Fibroblast of skin of left quadriceps (primary cell): ENCODE measurements around the gene ACSF3.

ENCODE experiments used
- DNase-seq, 2 experiments: peaks; one replicate each; pipeline ENCODE4 v3.0.0-alpha.2; 2013; ENCODE audit warnings: low read depth in 2 of 2

ACSF3 gene

DNA sequence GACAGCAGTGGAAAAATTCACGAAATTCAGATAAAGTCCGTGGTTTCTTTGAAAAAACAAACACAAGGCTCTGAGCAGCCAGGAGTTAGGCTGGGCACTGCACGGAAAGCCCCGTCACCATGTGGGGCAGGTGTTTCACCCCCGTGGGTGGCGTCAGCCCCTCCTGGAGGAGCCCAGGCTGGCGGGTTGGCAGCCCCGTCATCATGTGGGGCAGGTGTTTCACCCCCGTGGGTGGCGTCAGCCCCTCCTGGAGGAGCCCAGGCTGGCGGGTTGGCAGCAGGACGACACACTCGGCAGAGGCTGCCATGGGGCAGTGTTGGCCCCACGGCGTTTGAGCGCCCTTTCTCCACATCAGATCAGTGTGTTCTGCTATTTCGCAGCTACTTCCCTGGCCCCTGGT, 38.1 kb downstream of the ACSF3 start:
- DNase-seq = no peak

DNA sequence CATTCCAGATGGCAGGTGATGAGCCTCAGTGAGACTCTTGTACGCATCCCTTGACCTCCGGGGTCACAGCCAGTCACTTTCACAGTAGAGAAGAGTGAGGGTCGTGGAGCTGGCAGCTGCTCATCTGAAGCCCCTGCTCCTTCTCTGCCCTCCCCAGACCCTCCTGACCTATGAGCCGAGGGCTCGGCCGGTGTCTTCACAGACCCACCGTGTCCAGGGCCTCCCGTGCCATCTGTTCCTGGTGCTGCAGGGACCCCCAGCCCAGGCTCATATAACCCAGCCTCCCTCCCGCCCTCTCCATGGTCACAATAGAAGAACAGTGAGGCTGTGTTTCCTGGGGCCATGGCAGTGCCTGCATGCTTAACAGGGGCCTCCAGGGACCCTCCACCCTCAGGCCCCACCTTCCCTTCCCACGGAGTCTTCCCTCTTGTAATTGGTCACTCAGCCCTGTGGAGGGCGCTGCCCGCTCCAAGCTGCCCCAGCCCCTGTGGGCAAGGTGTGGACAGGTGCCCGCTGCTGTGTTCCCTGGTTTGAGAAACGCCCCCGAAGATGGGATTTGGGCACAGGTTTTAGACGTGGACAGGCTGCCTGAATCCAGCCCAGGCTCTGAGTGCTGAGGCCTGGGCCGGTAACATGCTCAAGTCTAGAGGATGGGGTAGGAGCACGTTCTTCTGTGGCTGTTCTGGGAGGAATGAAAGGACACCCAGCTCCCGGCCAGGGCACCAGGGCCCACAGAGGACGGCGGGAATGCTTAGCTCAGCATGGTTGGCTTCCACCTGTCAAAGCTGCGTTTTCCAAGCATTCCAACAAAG, 38.7 kb downstream of the ACSF3 start:
- DNase-seq = no peak

DNA sequence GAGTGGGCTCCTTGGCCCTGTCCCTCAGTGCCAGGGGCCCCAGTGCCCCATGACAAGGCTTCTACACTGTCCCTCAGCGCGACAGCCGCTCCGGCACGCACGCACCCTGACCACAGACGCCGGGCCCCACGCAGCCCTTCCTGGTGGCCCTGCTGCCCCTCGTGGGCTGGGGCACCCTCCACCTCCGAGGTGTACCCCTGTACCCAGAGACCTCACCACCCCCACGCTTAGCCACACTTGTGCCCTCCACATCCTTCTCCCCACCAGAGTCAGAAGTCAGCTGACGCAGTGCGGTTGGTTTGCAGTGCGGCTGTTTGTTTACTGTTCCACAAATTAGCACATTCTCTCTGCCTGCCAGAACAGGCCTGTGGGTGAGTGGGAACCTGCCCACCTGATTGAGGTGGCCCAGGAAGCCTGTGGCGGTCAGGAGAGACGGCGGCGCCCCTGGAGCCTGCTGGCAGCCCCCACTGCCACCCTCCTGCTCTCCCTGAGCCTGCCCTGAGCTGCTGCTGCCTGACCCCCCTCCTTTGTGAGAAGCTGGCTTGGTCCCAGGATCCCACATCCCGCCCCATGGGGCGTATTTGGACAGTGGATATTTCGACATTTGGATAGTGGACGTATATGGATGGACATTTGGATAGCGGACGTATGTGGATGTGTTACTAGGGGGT, 39.9 kb downstream of the ACSF3 start:
- no peak for DNase-seq

DNA sequence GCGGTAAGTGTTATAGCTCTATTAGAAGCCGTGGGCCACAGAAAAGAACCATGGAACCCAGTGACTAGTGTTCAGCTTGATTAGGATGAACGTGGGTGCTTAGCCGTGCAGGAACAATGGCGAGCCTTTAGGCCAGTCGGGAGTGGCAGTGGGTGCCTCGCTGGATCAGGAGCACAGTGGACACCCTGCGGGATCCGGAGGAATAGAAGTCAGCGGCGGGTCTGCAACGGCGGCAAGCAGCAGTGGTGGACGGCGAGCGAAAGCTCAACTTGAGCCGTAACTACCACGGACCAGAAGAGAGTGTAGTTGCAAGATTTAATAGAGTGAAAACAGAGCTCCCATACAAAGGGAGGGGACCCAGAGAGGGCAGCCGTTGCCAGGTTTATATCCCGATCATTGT, 40.6 kb downstream of the ACSF3 start:
- no peak for DNase-seq

DNA sequence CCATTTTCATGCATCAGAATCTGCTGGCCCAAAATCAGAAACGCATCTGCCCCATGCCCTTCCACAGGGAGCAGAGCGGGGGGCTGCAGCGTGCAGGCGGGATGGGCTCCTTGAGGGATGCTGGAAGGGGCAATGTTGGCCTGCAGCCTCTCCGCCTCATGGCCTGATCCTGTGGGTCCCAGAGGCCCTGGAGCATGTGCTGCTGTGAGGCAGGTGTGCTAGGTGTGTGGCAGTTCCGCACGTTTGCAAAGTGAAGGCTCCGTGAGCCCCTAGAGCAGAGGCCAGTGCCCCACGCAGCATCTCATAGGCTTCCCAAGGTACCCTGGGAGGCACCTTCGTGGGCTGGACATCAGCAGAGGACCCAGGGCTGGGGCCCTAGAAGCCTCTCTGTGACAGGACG, 41.5 kb downstream of the ACSF3 start:
- no peak for DNase-seq

DNA sequence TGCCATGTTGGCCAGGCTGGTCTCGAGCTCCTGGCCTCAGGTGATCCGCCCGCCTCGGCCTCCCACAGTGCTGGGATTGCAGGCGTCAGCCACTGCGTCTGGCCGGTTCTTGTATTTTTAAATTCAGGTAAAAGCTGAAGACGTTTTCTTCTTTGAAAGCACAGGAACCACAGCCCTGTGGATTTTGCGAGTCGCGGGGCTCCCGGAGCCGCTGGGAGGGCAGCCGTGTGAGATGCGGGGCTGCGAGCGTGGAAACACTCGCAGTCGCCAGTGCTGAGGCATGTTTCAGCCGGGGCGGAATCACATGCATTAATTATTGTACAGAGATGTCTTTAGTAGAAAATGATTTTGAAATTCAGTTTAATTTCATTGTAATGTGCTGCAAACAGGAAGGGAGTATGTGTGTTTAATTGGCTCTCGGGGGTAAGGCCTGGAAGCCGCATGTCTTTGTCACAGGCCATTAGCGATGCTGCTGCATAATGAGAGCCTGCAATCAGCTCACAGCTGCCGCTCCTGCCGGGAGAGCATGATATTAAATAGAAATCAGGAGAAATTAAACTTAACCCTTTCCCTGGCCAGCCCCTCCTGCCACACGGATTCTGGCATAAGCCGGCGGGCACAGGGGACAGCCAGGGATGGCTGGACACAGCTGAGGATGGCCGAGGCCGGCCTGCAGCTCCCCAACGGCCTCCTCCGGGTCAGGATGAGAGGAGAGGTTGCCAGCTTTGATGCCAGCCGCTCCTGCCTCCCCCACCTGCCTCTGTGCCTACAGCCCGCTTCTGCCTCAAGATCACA, 42.5 kb downstream of the ACSF3 start:
- no peak for DNase-seq

DNA sequence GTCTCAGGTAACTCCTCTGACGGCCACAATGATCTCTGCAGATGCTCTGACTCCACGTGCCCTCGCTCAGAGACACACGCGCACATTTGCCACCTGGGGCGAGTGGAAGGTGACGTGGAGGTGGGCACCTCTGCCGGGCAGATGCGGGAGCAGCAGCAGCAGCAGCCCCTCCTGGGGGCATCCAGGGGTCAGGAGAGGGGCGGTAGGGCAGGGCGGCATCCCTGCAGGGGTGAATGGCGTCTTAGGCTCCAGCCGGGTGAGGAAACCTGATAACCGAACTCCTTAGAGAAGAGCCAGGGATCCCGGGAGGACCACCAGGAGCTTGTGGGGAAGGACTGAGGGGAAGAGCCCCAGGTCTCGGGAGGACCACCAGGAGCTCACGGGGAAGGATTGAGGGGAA, 43.3 kb downstream of the ACSF3 start:
- no peak for DNase-seq

DNA sequence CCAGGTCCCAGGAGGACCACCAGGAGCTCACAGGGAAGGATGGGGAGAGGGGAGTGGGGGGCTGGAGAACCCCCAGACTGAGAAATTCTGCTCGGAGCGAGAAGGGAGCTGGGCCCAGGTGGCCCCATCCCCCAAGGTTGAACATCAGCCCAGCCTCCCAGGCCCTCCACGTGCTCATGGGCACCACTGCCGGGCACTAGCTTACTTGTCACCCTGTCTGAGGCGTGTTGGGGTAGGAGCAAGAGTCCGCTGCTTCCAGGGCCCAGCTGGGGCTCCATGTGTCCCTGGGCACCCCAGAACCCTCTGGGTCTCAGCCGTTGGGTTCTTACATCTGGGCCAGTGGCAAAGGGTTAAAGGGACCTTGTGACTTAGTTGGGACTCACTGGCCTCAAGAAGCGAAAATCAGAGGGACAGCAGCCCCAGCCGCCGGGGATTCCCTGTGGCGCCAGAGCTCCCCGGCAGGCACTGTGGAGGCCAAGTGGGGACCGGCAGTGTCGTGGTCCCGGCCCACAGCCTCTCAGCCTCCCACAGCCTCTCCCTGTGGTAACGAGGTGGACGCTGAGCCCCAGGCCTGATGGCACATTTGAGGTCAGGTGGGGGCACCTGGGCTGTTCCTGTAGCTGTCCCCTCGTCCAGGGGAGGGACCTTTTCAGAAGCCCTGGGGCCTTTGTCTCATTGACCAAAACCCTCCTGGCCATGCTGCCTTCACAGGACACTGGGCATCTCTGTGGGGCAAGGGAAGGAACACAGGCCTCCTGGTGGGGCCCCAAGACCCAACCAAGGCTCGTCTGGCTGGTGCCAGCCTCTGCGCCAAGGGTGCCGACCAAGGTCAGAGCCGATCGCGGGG, 44.2 kb downstream of the ACSF3 start:
- no peak for DNase-seq

DNA sequence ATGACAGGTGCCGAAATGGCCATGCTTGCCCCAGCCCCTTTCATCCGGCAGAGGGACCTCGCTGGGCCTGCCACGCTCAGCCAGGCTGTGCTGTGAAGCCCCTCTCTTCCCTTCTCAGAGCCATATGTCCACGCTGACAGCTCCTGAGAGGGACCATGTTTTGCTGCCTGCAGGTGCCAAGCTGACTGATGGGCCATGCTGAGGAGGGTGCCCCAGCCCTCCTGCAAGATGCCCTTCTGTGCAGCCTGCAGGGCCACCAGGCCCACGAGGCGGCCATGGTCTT, 44.8 kb downstream of the ACSF3 start:
- DNase-seq = no peak

DNA sequence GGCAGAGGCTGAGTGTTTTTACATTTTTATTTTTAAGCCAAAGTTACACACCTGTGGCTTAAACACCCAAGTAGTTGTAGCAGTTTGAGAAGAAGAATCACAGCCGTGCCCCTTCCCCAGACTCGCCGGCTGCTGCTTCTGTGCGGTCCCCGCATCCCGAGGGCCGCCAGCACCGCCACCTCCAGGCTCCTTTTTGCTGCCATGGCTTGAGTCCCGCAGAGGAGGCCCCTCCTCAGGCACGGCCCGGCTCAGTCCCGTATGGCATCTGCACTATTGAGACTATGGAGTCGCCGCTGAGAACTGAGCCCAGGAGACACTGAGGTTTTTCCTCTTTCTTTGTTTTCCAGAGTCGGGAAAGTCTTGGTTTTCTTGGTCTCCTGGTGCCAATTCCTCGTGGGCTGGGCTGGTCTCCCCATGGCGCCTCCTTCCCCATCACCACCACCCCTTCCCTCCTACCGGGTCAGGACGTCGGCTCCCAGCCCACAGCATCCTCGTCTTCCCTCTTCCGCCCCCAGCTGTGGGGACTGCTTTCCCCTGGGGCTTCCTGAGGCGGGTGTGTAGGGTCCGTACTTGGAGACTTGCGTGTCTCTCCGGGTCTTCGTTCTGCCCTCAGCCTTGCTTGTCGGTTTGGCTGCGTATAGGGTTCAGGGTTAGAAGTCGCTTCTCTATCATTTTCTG, 45.3 kb downstream of the ACSF3 start:
- DNase-seq = no peak

DNA sequence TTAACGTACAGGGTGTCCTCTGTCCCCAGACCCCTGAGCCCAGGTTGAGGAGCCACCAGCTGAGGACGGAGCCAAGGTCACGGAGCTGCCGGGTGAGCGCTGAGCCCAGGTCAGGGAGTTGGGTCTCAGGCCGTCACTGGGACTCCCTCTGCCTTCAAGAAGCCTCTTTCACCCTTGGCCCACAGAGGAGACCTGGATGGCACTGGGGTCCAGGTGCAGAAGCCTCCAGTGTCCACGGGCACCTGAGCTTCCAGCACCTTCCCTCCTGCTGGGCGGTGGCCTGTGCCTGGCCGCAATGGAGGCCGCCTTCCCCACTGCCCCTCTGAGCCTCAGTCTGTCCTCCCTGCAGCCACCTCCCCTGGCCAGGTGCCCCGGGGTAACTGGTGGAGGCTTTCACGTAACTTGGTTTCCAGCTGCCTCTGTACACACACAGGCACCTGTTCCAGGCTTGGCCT, 46.3 kb downstream of the ACSF3 start:
- no peak for DNase-seq

DNA sequence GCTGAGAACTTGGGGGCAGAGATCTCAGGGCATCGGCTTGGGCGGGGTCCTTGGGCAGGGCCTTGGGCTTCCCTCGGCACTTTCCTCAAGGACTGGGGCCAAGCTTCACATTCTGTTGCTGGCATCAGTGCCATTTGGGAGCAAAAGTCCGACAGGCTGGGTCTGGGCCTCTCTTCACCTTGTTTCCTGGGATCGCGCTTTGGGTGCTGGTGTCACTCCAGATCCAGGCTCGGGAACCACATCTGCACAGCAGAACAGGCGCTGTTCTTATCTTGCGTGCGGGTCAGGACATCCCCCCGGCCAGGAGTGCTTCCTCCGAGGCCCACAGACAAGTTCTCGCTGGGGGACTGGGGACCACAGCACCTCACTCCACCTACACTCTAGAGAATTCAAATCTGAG, 46.7 kb downstream of the ACSF3 start:
- no peak for DNase-seq

DNA sequence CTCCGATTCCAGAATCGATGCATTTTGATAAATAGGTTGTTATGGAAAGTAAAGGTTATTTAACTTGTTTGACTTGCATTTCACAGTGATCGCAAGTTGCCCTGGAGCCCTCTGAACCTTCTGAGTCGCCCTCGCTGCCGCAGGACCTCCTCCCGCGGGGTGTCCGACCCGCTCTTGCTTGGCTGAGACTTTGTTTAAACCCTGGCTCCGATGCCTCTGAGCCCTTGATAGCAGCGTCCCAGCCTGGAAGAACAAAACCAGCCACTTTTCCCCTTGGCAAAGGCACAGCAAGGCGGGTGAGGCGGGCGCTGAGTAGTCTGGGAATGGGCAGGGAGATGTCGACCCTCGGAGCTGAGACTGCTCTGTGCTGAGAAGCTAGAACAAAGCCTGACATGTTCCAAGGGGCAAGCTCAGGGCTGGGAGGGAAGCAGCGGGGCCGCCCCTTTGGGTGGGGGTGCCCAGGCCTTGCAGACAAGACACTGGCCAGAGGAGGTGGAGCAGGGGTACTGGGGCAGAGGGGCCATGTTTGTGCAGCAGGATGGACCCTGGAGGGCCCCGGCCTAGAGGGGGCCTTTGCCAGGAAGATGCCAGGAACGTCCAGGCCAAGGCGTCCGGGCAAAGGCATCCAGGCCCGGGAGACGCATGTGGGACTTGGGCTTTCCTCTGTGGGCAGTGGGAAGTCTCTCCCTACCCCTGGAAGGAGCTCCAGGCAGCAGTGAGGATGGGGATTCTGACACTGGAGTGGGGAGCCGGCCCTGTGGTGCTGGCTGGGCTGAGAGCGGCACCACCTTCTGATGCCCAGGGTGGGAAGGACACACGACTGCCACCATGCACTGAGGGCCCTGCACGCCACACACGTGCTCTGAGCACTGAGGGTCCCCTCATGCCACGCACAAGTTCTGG, 47.6 kb downstream of the ACSF3 start:
- DNase-seq = no peak

DNA sequence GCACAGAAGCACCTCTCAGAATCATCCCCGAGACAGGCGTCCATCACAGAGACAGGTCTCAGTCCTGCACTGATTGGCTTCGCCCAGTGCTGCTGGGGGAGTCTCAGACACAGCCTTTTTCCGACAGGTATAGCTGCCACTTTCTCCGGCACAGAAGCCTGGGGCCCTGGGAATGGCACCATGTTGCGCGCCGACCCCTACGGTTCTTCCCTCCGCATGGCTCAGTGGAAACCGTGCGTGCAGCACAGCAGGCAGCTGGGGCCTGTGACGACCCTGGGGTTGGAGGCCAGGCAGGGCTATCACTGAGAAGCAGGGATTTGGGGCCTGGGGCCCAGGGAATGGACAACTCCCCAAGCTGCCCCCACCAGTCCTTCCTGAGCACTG, 48.2 kb downstream of the ACSF3 start:
- no peak for DNase-seq

DNA sequence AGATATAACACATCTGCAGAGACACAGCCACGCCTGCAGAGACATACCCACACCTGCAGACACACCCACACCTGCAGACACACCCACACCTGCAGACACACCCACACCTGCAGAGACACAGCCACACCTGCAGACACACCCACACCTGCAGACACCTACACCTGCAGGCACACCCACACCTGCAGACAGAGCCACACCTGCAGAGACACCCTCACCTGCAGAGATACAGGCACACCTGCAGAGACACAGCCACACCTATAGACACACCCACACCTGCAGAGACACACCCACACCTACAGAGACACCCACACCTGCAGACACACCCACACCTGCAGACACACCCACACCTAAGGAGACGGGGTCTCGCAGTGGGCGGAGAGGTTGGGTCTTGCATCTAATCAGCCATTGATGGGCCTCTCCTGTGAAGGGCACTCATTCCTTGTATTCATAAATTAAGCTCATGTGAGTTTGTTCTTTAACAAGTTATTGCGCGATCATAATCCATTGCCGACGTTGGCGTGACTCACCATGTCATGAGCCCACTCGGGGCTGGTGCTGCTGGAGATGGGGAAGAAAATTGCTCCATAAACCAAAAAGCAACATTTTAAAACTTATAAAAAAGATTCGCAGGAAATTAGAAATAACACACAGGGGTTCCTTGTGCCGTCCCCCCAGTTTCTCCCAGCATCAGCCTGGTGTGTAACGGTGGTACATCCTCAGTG, 49.0 kb downstream of the ACSF3 start:
- DNase-seq = no peak

DNA sequence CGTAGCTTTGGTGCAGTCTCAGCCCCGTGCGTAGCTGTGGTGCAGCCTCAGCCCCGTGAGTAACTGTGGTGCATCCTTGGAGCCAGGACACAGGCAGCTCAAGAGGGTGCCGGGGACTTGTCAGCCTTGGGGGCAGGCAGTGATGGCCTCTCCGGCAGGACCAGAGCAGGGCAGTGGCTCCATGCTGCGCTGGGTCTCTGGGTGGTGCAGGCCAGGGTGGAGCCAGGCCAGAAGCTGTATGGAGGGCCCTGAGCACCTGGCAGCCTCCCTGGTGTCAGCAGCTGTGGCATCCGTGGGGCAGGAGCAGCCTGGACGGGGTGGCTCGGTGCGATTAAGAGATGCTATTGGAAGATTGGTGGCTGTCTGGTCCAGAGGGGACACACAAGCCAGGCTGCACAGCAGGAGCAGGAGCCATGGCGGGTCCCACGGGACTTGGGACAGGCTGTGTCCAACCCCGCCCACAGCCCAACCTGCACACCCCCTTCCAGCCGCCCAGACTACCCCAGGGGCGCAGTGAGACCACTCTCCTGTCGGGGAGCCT, 49.6 kb downstream of the ACSF3 start:
- DNase-seq = no peak

DNA sequence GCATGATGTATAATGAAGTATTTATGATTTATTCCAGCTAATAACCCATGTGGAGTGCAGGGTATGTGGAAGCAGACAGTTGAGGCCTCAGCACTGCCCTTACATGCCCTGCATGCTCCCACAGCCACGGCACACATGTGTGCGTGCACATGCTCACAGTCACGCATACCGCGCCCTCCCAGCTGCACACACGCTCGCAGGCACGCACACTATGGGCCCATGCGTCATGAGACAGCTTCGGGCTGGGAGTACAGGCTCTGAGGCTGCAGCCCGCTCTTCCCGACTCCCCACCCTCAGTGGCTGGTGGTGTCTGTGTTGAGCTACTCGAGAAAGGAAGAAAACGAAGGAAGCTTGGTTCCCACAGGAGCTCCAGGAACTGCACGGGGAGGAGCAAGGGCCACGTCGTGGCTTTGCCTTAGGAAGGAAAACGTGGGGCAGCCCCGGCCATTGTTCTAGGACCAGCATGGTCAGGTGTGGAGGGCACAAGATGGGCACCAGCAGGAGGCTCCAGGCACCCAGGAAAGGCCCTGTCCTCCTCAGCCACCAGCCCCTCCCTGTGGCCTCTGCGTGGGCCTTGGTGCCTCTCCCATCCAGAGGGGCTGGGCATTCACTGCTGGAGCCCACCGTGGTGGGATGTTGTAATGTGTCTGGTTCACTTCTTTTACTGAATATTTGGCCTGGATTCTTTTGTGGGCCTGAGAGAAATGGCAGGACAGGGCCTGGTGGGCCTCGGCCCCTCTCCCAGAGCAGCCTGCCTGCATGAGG, 50.4 kb downstream of the ACSF3 start:
- DNase-seq = no peak

DNA sequence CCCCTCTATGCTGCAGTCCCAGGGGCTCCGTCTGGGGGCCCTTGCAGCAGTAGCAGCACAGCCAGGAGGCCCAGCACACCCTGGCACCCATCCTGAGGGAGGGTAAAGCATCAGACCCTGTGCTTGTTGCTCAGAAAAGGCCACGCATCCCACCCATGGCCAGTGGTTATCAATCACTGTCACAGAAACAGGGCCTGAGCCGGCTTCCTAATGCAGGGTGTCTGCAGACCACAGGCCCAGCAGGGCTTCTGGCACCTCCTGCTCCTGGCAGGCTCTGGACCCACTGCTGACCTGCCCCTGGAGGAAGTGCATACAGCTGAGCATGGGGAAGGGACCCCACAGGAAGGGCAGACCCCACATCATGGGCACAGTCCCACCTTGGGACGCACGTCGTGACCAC, 51.0 kb downstream of the ACSF3 start:
- no peak for DNase-seq
